ENCODE measurements around the gene KLF5.
"Not testable (repeated sequence)": the region's sequence is repeated elsewhere in the genome, so short reads cannot be mapped to it uniquely, and the experiment has no call there.

KLF5 gene

DNA sequence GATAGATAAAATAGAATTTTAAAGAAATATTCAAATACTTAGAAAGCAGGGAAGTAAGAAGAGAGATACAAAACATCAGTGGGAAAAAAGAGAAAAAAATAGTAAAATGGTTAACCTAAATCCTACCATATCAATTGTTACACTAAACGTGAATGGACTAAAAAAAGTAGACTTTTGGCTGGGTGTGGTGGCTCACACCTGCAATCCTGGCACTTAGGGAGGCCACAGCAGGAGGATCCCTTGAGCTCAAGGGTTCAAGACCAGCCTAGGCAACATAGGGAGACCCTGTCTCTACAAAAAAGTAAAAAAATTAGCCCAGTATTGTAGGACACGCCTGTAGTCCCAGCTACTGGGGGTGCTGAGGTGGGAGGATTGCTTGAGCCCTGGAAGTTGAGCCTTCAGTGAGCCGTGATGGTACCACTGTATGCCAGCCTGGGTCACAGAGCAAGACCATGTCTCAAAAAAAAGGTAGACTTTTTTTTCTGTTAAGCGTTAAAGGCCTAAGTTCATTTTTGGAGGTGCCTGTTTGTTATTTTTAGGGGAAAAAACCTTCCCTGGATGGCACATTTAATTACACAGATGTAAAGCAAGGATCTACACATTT is 29.6 kb downstream of the KLF5 start:
- no peak for DNase-seq (ENCODE audit: low spot score)

DNA sequence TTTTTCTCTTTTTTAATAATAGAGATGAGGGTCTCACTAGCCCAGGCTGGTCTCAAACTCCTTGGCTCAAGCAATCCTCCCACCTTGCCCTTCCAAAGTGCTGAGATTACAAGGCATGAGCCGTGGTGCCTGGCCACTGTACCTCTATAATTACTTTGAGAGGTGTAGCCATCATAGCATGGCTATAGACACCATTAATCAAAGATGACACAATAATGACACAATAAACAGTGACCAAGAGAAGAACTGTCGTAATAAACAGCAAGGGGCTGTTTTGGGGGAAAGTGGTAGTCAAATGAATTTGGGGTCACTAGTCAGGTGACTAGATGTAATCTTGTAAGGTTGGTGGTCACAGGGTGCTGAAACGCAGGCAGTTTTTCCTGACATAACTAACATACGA is 30.4 kb downstream of the KLF5 start:
- no peak for DNase-seq (ENCODE audit: low spot score)

DNA sequence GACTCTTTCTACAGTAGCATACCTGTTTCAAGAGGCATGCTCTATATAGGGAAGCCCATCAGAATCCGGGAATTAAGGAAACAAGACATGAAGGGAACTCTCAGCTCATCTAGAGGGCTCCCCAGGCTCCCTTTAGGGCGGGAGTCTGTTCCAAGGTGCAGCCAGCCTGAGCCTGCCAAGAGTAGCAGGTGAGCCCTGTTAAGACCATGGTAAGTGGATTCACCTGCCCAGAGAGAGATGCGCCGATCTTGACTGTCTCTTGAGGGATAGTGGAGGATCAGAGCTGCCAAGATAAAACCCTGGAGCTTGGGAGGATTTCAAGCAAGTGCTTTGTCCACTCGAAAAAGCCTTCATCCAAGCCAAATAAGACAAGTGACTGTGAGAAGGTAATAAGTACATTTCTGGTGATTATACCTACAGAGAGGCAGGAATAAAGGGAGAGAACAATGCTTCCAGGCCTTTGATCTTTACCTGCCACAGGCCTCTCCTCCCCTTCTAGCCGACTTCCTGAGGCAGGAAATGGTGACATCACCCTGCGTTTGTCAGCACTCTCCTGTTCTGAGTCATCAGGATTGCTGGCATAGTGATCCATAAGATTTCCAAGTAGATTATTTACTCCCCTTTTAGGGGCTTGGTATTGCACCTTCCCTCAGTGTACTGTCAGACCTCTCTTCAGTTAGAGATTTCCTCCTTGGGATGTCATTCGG is 31.5 kb downstream of the KLF5 start:
- no peak for DNase-seq (ENCODE audit: low spot score)

DNA sequence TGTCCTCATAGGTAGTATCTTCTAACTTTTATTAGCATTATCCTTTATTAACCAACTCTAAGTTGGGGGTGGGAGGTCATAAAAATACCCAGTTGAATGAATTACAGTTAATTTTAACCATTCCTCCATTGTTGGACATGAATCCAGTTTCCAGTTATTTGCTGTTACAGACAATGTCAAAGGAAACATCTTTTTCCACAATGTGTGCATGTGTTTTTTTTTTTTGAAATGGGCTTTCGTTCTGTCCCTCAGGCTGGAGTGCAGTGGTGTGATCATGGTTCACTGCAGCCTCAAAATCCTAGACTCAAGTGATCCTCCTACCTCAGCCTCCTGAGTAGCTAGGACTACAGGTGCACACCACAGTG is 32.0 kb downstream of the KLF5 start:
- DNase-seq (ENCODE audit: low spot score): no peak

DNA sequence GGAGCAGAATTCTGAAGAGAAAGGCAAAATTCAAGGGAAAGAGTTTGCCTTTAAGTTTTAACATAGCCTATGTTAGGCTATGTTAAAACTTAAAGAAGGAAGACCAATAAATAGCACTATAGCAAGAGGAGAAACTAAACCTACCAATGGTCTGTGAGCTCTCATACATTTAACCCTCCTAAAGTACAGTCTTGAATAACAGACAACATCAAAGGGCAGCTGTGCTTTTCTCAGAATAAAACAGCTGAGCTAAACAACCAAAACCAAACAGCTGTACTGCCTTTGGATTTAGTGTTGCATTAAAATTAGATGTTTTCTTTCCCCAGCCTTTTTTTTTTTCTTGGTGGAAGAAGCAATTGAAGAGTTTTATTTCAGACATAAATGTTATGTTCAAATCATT is 34.0 kb downstream of the KLF5 start:
- no peak for DNase-seq (ENCODE audit: low spot score)

DNA sequence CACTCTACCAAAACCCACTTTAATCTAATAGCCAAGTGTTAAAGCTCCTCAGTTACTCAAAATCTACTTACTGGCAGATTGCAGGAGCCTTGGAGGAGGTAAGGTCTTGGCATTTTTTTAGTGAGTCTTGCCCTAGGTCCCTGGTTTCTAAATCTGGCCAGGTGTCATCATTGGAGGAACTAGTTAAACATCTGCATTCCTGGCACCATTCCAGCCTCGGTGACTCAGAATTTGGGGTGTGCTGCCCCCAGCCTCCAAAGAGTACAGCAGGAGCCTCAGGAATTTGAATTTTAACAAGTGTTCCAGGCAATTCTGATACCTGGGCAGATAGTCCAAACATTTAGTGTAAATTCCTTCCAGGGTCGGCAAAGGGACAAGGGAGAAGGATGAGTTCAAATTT is 37.4 kb downstream of the KLF5 start:
- DNase-seq (ENCODE audit: low spot score): no peak

DNA sequence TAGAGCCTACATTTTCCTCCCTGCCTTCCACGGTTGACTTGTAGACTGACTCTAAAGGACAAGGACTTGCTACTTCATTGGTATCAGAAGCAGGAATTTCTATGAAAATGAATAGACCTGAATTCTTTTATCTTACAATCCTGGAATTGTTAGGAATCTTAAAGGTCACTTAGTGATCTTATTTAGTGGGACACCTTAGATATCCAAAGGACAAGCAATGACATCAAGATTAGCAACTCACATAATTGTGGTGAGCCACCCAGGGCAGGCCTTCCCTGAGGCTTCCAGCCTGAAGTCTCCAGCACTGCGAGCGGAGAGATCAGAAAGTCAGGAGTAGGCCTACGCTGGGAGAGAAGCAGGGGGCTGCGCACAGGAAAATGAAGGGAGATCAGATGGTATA is 37.8 kb downstream of the KLF5 start:
- DNase-seq (ENCODE audit: low spot score): no peak

DNA sequence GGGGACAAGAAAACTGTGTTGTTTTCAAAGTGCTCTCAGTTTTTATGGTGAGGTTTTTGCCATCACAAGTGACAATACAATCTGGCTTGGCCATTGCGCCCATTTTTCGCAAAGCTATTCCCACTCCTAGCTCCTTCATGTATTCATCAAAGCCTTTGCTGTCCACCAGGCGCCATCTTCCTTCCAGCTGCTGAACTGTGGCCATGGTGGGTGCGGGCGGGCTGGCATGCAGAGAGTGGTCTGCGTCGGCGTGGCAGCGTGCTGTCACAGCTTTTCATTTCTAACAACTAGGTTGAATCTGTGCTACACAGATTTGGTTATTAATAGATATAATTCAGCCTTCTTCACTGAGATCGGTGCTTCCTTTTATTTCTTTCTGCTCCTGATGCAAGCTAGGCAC is 42.0 kb downstream of the KLF5 start:
- DNase-seq (ENCODE audit: low spot score): not testable (repeated sequence)

DNA sequence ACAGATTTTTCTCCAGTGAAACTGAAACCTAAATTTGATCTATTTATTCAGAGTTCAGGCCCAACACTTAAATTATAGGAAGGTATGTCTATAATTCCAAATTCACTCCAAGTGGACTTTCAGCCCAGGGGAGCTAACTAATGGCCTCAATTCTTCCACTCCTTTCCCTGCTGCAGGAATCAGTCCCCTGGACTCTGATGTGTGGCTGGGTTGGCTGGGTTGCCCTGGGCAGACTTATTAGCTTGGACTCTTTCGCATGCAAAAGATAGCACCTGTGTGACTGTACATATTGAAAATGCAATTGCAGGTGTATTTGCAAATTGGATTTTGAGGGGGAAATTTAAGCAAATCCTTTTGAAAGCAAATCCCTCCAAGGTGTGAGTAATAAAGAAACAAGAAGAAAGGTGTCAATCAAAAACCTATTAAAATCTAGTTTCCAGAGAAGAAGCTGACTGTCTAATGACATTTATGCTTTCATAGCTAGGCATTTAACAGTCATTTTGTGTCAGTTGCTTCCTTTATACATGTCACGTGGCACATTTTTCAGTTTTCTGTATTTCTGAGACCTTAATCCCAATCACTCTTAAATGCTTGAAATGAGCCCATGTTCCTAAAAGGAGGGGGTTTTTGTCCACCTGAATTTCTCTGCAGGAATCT is 42.7 kb downstream of the KLF5 start:
- no peak for DNase-seq (ENCODE audit: low spot score)

DNA sequence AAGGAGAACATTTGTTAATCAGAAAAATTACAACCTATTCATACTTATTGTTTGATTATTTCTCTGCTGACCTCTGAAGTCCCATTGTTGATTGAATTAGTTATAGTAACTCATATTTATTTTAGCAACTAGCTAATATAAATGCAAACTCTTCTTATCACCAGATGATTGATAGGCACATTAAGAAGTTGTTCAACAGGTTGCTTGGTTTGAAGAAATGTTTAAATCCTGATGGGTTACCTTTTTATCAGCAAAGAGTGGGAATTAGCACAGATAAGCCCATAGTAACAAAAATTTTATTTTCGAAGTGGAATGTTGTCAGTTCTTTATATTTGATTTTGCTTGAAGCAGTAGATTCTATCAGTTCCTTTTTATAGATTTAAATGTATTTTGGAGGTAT is 44.4 kb downstream of the KLF5 start:
- no peak for DNase-seq (ENCODE audit: low spot score)

DNA sequence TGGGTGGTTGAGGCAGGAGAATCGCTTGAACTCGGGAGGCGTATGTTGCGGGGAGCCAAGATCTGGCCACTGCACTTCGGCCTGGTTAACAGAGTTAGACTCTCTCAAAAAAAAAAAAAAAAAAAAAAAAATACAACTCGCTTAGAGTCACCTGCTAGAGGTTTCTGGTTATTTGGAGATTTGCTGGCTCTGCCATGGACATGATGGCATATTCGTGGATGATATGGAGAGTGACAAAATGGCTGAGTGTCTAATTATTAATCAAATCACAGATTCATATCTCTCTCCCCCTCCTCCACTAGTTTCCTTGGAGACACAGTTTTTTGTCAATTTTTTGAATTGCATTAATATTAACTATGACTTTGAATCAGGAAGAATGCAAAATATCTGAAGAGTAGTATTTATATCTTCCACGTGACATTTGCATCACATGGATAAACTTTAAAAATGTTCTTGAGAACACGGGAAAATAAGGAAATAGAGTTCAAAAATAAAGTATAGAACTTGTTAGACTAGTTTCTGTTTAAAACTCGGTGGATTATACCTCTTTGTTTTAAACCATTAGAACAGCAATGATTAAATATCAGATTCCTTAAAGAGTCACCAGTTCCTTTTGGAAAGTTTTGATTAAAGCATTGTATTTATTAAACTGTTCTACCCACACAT is 47.8 kb downstream of the KLF5 start:
- no peak for DNase-seq (ENCODE audit: low spot score)

DNA sequence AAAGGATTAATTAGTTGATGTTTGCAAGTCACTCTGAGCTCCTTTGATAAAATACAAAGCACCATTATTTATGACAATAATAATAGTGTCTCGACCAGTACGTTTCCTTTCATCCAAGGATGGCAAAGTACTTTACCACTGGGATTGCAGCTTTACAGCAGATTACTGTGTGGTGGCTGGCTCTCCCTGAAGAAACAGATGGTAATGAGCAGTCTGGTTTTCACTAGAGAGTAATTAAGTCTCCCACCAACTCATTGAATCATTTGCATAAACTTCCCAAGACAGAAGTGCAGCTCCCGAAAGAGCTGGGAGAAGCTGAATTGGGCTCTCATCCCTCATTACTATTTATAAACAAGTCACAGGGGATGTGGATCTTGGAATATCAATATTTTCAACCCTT is 48.7 kb downstream of the KLF5 start:
- DNase-seq (ENCODE audit: low spot score): no peak

DNA sequence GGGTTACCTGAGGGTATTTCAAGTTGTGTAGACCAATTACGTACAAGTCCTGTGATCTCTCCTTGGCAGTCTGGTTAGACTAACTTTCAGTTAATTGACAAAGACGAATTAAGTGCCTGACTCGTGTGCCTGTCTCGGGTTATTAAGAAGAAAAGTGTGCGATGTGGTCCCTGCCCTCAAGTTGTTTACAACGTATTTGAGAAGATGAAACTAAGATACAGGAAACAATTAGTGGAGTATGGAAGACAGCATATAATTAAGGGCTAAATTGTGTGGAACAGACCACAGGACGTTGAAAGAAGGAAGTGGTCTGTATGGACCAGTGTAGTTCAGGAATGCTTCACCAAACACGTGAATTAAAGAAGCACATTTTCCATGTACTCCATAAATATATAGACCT is 49.2 kb downstream of the KLF5 start:
- DNase-seq (ENCODE audit: low spot score): no peak

DNA sequence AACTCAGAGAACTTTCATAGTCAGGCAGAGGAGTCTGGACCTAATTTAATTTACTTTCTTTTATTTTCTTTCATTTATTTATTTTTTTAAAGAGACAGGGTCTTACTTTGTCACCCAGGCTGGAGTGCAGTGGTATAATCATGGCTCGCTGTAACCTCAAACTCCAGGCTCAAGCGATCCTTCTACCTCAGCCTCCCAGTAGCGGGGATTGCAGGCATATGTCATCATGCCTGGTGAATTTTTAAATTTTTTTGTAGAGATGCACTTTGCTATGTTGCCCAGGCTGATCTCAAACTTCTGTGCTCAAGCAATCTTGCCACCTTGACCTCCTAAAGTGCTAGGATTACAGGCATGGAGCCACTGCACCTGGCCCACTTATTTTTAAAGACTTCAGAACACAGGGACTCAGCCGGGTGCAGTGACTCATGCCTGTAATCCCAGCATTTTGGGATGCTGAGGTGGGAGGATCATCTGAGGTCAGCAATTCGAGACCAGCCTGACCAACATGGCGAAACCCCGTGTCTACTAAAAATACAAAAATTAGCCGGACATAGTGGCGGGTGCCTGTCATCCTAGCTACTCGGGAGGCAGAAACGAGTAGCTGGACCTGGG is 50.6 kb downstream of the KLF5 start:
- no peak for DNase-seq (ENCODE audit: low spot score)

DNA sequence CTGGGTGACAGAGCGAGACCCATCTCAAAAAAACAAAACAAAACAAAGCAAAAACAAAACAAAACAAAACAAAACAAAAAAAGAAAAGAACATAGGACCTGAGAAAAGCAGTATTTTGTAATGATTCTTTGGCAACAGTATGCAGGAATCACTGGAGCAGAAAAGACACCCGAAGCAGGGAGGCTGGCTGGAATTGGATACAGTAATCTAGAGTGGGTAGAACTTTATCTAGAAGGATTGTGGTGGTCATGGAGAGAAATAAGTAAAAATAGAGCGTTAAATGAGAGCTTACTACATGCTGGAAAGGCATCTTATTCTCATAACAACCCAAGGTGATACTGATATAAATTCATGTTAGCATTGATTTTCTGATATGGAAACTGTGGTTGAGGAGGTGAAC is 51.2 kb downstream of the KLF5 start:
- DNase-seq (ENCODE audit: low spot score): no peak

DNA sequence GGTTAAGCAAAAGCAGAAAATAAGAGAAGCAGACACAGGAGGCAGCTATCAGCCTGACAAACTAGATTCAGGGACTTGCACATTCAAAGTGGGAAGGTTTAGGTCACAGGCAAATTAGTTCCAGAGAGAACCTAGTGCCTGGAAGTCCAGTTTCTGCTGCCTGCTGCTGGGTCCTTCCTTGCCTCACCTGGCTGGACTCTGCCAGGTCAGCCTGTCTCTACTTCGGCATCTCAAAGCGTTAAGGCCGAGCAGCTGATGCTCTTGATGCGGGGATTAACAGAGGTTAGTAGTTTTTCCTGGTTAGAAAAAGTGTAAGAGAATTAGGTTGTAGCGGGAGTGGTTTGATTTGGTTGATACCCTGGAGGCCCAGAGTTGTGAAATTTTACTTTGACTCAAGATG is 52.0 kb downstream of the KLF5 start:
- no peak for DNase-seq (ENCODE audit: low spot score)

DNA sequence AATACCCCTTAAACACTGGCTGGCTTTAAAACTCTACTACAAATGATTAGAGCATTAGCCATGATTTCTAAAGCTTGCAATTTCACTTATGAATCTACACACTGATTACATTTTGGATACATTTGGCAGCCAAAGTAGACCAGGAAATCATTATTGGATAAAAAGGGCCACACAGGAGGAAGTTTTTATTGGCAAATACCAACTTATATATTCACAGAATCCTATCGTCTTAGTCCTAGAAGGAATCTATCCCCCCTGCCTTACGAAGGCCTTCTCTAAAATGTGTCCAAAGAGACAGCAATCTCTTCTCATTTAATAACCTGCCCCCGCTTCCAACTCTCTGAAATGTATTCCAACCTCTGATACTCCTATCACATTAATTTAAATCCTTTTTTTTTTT is 52.5 kb downstream of the KLF5 start:
- no peak for DNase-seq (ENCODE audit: low spot score)

DNA sequence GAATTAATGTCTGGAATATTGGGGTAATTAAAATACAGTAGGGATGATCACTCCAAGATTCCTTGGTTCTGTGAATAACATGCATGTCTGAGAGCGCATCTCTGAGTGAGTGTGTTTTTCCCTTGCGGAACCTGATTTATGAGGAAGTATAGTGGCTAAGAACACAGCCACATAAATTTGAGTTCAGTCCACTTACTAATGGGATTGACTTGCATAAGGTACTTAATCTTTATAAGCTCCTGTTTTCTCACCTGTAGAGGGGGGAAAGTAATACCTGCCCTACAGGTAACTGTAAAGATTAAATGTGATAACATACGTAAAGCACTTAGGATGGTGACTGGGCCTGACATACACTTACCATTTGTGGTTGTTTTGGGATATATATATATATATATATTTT is 60.8 kb downstream of the KLF5 start:
- DNase-seq (ENCODE audit: low spot score): no peak

Data from cerebellar cortex (tissue), 1 donor.